ENCODE data around the gene COPS7A. TPM values are rescaled to one million over a fixed set of nuclear protein-coding genes. Genes with fewer than 3 reads are reported as not detected.

The COPS7A gene
- total RNA-seq, 1 experiment from 2014 or later, result 93.8 TPM

- DNase-seq (ENCODE audit: low spot score), result no peak
Observed at GRCh38 chr12:6750506-6750905, 26.7 kb downstream of the COPS7A start.

DNA sequence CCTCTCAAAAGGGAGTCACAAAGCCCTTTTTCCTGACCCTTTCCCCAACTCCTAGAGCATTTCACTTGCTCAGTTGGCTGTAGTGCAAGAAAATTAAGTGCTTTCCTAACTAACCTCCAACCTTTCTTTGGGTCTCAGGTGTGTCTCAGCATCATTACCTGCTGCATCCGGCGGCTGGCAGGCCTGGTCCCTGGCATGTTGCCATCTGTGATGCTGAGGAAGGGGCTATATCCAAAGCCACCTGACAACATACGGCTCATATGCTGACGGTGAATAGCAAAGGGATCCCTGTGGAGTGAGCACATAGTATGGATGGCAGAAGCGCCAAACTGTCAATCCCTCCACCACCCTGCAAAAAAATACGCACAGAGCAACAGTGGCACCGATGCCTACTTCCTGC lies 27.9 kb downstream of the COPS7A start:
- no peak for DNase-seq (ENCODE audit: low spot score)

DNA sequence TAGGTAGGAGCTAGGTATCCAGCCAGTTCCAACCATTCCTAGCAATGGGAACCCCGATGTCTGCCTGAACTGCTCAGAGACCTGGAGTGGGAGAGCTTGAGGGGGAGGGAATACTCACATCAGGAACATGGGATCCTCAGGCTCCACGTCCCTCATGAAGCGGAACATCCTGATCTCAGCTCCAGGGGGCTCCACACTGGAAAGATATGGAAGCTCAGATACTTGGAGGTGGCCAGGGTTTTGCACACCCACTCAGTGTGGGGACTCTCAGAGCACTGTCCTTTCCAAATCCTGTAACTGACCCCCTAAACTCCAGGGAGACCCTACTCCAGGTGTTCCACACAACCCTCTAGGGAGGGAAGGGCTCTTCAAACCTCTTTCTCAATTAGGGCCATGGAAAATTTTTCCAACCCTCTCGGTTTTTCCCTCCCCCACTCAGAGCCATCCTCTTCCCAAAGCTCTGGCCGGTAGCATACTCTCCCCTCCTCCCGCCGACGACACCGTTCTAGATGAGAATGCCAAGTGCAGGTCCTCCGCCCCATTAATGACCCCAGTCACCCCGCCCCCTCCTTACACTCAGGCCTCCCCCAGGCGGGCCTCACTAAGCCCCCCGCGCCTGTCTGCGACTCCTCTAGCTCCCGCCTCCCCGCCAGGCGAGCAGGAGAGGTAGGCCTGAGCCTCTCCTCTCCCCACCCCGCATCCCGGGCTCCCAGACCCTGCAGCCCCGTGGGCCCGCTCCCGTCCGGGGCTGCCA lies 28.5 kb downstream of the COPS7A start:
- peak; percentile 52 for DNase-seq (ENCODE audit: low spot score)

GRCh38 chr12:6752921-6753771 lies 29.3 kb downstream of the COPS7A start, which contains the start of gene MLF2:
MLF2 (minus strand) TSS chr12:6753141; CDS start chr12:6752334, 807 bp downstream.
- DNase-seq (ENCODE audit: low spot score), result peak; percentile 99

GRCh38 chr12:6753772-6754356 lies 30.0 kb downstream of the COPS7A start:
- no peak for DNase-seq (ENCODE audit: low spot score)

- DNase-seq (ENCODE audit: low spot score), result no peak
Observed at GRCh38 chr12:6754411-6754810, 30.6 kb downstream of the COPS7A start.

DNA sequence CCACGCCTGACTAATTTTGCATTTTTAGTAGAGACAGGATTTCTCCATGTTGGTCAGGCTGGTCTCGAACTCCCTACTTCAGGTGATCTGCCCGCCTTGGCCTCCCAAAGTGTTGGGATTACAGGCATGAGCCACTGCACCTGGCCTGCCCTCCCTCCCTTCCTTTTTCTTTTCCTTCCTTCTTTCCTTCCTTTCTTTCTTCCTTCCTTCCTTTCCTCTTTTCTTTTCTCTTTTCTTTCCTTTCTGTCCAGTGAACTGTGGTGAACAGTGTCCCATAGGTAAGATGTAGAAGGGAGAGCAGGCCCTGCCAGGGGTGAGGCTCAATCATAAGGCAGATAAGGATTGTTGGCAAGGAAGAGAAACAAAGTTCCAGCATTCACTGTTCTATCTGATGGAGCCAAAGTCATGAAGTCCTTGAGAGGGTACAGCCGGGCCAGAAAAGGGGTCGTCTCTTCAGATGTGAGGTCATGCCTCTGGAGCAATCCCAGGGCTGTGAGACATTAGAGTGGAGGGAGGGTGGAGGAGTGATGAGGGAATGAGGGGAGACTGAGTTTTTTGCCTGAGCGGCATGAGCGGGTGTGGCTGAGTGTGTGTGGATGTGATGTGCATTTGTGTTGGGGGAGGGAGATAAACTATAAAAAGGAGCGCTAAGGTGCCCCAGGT lies 33.3 kb downstream of the COPS7A start:
- no peak for DNase-seq (ENCODE audit: low spot score)

DNA sequence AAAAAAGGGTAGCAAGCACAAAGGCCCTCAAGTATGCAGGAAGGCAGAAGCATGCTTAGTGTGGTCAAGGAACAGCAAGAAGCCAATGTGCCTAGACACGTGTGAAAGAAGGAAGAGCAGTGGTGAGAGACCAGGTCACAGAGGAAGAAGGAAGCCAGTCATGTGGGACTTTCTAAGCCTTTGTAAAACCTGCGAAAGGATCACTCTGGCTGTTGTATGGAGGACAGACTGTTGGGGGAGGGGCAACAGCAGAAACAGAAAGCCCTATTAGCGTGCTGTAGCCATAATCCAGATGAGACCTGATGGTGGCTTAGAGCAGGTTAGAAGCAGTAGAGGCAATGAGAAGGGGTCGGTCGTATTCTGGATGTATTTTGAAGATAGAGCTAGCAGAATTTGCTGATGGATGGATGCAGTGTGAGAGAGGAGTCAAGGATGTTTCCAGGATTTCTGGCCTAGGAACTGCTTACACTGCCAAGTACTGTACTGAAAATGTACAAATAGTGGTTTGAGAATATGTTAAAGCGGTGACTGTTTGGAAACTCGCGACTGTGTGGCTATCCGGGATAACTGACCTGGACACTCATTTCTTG lies 34.8 kb downstream of the COPS7A start:
- no peak for DNase-seq (ENCODE audit: low spot score)

- no peak for DNase-seq (ENCODE audit: low spot score)
Observed at GRCh38 chr12:6759741-6760140, 35.9 kb downstream of the COPS7A start.

- no peak for DNase-seq (ENCODE audit: low spot score)
Observed at GRCh38 chr12:6763380-6763779, 39.5 kb downstream of the COPS7A start.

- peak; percentile 100 for DNase-seq (ENCODE audit: low spot score)
Observed at GRCh38 chr12:6764011-6764828, 40.4 kb downstream of the COPS7A start.

DNA sequence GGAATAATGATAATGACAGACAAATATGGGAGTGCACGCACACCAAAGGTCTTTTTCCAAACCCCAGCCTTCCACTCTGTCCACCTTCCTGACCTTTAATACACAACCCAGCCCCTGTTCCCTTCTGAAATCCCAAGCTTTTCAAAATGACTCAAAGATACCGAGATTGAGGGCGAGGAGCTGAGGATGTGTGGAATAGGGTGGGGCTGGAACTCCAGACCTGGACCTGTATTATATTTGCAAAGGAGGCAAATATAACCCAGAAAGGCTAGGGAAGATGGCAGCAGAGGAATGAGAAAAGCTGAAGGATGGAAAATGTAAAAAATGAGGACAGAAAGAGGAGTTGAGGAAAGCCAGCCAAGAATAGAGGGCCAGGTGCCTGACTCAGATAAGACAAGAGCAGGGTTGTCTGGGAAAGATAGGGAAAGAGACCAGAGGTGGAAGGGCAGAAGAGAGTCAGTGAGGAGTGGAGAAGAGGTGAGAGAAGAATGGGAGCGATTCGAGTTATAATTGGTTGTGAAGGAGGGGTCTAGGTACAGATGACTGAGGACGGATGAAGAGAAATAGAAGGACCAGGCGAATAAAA lies 41.3 kb downstream of the COPS7A start:
- DNase-seq (ENCODE audit: low spot score), result no peak

DNA sequence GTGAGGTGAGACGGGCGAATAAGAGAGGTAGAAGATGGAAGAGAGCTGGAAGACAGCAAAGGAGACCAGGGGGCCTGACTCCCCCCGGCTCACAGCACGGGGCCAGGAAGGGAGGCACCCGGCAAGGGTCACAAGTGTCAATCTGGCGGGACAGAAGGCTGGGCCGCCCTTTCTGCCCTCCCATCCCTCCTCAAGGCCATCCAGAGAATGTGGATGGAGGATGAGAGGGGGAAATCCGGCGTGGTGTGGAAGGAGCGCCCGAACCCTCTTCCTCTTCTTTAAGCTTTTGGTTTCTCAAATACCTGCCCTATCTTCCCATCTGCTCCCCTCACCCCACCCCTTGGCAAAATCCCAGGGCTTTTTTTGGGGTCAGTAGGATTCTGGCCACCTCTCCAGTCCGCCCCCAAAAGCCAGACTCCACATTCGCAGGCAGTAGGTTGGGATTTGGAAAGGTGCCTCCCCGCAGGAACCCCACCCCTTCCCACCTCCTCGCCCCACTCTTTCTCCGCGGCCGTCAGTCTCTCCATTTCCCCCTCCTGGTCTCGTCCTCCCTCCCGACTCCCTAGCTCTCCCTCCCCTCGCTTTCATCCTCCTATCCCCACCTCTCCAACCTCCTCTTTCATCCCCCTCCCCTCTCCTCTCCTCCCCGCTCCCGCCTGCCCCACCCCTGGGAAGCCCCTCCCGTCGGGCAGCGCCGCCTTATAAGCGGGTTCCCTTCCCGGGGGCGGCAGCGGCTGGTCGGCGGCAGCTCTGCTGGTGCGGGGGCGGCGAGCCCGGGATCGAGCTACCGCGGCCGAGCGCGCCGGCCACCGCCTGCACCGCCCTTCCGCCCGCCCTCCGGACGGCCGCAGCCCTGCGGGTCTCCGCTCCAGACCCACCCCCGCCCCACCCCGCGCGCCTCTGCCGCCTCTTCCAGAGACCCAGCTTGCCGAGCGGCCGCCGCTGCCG lies 42.1 kb downstream of the COPS7A start, which contains the start of gene PTMS:
Gene PTMS (plus strand): TSS at position 730 of the 948 bp plus-strand sequence. CDS start 343 bp downstream, outside the sequence.
- peak; percentile 98 for DNase-seq (ENCODE audit: low spot score)

GRCh38 chr12:6766651-6767349 lies 43.0 kb downstream of the COPS7A start:
- DNase-seq (ENCODE audit: low spot score), result peak; percentile 50

GRCh38 chr12:6767353-6768319 lies 43.8 kb downstream of the COPS7A start:
- DNase-seq (ENCODE audit: low spot score), result no peak

DNA sequence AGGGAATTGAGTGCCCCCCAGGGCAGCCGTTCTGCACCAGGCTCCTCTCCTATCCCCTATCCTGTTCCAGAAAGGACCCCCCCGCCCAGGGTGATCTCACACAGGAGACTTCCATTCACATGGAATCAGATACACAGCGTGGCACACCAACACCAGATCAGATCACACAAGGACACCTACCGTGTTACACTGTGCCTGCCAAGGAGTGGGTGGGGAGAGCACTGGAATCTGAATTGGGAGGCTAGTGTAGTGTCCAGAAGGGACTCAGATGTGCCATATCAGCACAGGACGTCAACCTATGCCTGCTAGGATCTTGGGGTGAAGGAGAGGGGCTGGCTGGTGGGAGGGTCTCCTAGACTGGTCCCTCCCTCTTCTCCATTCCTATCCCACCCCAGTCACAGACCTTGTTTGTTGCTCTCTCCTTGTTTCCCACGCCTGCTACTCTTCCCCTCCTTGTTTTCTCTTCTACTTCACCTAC lies 44.6 kb downstream of the COPS7A start:
- no peak for DNase-seq (ENCODE audit: low spot score)

GRCh38 chr12:6768990-6769389 lies 45.1 kb downstream of the COPS7A start:
- no peak for DNase-seq (ENCODE audit: low spot score)

Measured in H4 (cell line).